ENCODE measurements around the gene OVCH1.

The OVCH1 gene

DNA sequence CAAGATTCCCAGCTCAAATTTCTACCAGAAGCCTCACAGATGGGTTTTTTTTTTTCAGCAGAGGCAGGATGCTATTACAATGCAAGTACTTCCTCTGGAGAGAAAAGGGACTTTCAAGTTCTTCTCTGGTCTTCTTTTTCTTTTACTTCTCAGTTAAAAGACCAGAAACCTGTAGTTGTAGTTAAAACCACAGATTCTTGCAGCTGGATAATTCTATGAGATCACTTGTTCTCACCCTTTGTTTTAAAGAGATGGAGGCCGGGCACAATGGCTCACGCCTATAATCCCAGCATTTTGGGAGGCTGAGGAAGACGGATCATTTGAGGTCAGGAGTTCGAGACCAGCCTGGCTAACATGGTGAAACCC lies 47.6 kb upstream of the OVCH1 start:
- Histone ChIP-seq H3K4me3 (ENCODE audit: low read length) (no peak overlapping the region), H3K4me1 (ENCODE audit: control insufficient read depth, low read length) (no peaks in the 10 kb centered on the region), H3K9me3 (ENCODE audit: control insufficient read depth, insufficient read depth, low read length) (no peaks in the 10 kb centered on the region), H3K9me2 (replicated peaks; ENCODE audit: control insufficient read depth, low read length) (no peaks in the 10 kb centered on the region), H3K27me3 (ENCODE audit: control insufficient read depth, low read length) (no peaks in the 10 kb centered on the region), H3K27ac (ENCODE audit: low read depth, low read length) (no peak overlapping the region), H3K36me3 (ENCODE audit: control insufficient read depth, low read length) (no peaks in the 10 kb centered on the region), H3K79me2 (ENCODE audit: control insufficient read depth, low read length) (no peaks in the 10 kb centered on the region), H3F3A (ENCODE audit: control insufficient read depth, insufficient read depth) (no peaks in the 10 kb centered on the region), H4K20me1 (ENCODE audit: control insufficient read depth, insufficient read depth, low read depth, low read length) (no peaks in the 10 kb centered on the region), H3K4me2 (ENCODE audit: low read length) (no peak overlapping the region)
- no peak for TF ChIP-seq EZH2phosphoT487 (IDR thresholded peaks at IDR 0.05; ENCODE audit: borderline replicate concordance, low read length)
- TF ChIP-seq, protein P1, sequence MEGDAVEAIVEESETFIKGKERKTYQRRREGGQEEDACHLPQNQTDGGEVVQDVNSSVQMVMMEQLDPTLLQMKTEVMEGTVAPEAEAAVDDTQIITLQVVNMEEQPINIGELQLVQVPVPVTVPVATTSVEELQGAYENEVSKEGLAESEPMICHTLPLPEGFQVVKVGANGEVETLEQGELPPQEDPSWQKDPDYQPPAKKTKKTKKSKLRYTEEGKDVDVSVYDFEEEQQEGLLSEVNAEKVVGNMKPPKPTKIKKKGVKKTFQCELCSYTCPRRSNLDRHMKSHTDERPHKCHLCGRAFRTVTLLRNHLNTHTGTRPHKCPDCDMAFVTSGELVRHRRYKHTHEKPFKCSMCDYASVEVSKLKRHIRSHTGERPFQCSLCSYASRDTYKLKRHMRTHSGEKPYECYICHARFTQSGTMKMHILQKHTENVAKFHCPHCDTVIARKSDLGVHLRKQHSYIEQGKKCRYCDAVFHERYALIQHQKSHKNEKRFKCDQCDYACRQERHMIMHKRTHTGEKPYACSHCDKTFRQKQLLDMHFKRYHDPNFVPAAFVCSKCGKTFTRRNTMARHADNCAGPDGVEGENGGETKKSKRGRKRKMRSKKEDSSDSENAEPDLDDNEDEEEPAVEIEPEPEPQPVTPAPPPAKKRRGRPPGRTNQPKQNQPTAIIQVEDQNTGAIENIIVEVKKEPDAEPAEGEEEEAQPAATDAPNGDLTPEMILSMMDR (IDR thresholded peaks at IDR 0.05; ENCODE audit: low read depth, low read length, poor library complexity, severe bottlenecking) = no peak

DNA sequence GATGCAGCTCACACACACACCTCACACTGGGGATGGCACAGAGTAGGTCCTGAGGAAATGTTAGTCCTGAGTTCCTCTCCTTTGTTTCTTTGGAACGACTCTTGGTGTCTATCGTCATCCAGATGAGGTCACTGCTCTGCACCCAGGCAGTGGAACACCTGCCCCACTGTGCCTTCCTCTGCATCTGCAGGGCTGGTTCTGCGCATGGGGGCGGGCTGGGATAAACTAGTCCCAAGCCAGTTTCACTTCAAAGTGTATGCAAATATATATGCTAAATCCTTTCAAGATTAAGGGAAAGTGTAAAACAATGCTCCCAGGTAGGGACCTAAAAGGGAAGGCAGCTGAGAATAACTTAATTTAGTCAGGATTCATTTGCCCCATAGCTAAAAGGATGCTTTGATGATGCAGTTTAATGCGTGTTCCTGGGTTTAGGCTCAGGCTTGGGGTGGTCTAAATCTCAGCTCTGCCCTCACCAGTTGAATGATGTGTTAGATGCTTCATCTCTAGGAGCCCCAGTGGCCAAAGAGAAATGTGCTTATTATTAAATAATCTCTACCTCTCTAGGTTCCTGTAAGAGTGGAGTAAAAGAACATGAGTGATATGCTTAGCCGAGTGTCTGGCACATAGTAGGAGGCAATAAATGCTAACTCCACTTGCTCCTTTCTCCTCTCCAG lies 47.1 kb upstream of the OVCH1 start:
- no peaks in the 10 kb centered on the region for H4K20me1 ChIP-seq (ENCODE audit: control insufficient read depth, insufficient read depth, low read depth, low read length)
- H3K27ac ChIP-seq (ENCODE audit: low read depth, low read length) = no peak overlapping the region
- no peaks in the 10 kb centered on the region for H3K4me1 ChIP-seq (ENCODE audit: control insufficient read depth, low read length)
- no peak overlapping the region for H3K4me3 ChIP-seq (ENCODE audit: low read length)
- H3K36me3 ChIP-seq (ENCODE audit: control insufficient read depth, low read length) = no peaks in the 10 kb centered on the region
- no peaks in the 10 kb centered on the region for H3K27me3 ChIP-seq (ENCODE audit: control insufficient read depth, low read length)
- TF ChIP-seq, protein P1 (IDR thresholded peaks at IDR 0.05; ENCODE audit: low read depth, low read length, poor library complexity, severe bottlenecking) = no peak
- no peak for TF ChIP-seq EZH2phosphoT487 (IDR thresholded peaks at IDR 0.05; ENCODE audit: borderline replicate concordance, low read length)
- no peaks in the 10 kb centered on the region for H3K9me2 ChIP-seq (replicated peaks; ENCODE audit: control insufficient read depth, low read length)
- no peaks in the 10 kb centered on the region for H3K79me2 ChIP-seq (ENCODE audit: control insufficient read depth, low read length)
- no peaks in the 10 kb centered on the region for H3K9me3 ChIP-seq (ENCODE audit: control insufficient read depth, insufficient read depth, low read length)
- H3F3A ChIP-seq (ENCODE audit: control insufficient read depth, insufficient read depth) = no peaks in the 10 kb centered on the region
- no peak overlapping the region for H3K4me2 ChIP-seq (ENCODE audit: low read length)

DNA sequence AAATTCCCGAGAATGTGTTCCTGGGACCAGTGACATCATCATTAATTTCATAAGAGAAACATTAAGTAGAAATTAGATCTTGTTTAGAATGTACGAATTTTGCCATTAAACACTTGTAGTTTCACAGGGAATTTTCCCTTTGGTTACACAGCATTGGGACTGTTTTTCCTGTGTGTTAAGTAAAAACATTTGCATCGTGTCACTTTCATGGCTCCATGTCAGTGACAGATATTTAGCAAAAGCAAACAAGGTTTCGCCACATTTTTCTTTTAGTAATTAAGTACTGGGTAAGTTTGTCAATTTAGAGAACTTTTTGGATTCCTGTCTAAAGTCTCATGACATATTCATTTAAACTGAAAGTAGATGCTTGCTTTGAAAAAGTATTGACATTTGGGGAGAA lies 45.5 kb upstream of the OVCH1 start:
- Histone ChIP-seq H3K27ac (ENCODE audit: low read depth, low read length) (no peak overlapping the region), H3K4me3 (ENCODE audit: low read length) (no peak overlapping the region), H3K27me3 (ENCODE audit: control insufficient read depth, low read length) (no peaks in the 10 kb centered on the region), H3K4me2 (ENCODE audit: low read length) (no peak overlapping the region), H3K9me3 (ENCODE audit: control insufficient read depth, insufficient read depth, low read length) (no peaks in the 10 kb centered on the region), H4K20me1 (ENCODE audit: control insufficient read depth, insufficient read depth, low read depth, low read length) (no peaks in the 10 kb centered on the region), H3K36me3 (ENCODE audit: control insufficient read depth, low read length) (no peaks in the 10 kb centered on the region), H3F3A (ENCODE audit: control insufficient read depth, insufficient read depth) (no peaks in the 10 kb centered on the region), H3K79me2 (ENCODE audit: control insufficient read depth, low read length) (no peaks in the 10 kb centered on the region), H3K4me1 (ENCODE audit: control insufficient read depth, low read length) (no peaks in the 10 kb centered on the region), H3K9me2 (replicated peaks; ENCODE audit: control insufficient read depth, low read length) (no peaks in the 10 kb centered on the region)
- TF ChIP-seq, protein P1 (IDR thresholded peaks at IDR 0.05; ENCODE audit: low read depth, low read length, poor library complexity, severe bottlenecking) = no peak
